VCaP (cell line): ENCODE data around the gene ISCU.

Experiments
- H3K27ac ChIP-seq: fragments of 450-650 bp; 2 replicates; pipeline ENCODE4 v1.5.1; 2017
- CTCF ChIP-seq: fragments of 450-650 bp; conservative IDR thresholded peaks from 2 replicates; pipeline ENCODE4 v1.5.1; 2017; ENCODE audit warnings: mild to moderate bottlenecking, moderate library complexity

ISCU gene

GRCh38 chr12:108605000-108605689, 42.7 kb downstream of the ISCU start:
- TF ChIP-seq CTCF, result no peak

GRCh38 chr12:108605690-108606406, 43.5 kb downstream of the ISCU start:
- H3K27ac ChIP-seq, result no peak overlapping the region
- no peak for TF ChIP-seq CTCF

More at GRCh38 chr12:108605000-108605689, 42.7 kb downstream of the ISCU start:
- no peak overlapping the region for H3K27ac ChIP-seq

- H3K27ac ChIP-seq, result no peak overlapping the region
- no peak for TF ChIP-seq CTCF
Observed at GRCh38 chr12:108606492-108606891, 44.1 kb downstream of the ISCU start.

GRCh38 chr12:108607981-108608600, 45.7 kb downstream of the ISCU start:
- H3K27ac ChIP-seq, result no peak overlapping the region
- TF ChIP-seq CTCF, result no peak

GRCh38 chr12:108608616-108609015, 46.2 kb downstream of the ISCU start:
- no peak for TF ChIP-seq CTCF
- H3K27ac ChIP-seq, result no peak overlapping the region

GRCh38 chr12:108609537-108610335, 47.3 kb downstream of the ISCU start:
- no peak for TF ChIP-seq CTCF
- no peak overlapping the region for H3K27ac ChIP-seq
